Suprapubic skin (tissue), 4 donors: ENCODE data around the gene HSPA1A.

Experiments used
- EP300 ChIP-seq: sonication (generic); formaldehyde crosslinking; IDR thresholded peaks from one replicate; pipeline ENCODE4 v1.6.1; 2017; ENCODE audit warnings: antibody characterized with exemption
- POLR2A ChIP-seq, 2 donors: fragments of 450-650 bp; IDR thresholded peaks; one replicate each; pipeline ENCODE4 v1.6.1; 2017; ENCODE audit warnings: antibody characterized with exemption in 2 of 2, mild to moderate bottlenecking in 2 of 2, moderate library complexity in 2 of 2
- POLR2AphosphoS5 ChIP-seq, 3 donors: sonication (generic); formaldehyde crosslinking; IDR thresholded peaks; one replicate each; pipeline ENCODE4 v1.6.1; 2017; ENCODE audit warnings: antibody characterized with exemption in 3 of 3
- TF ChIP-seq, protein P1 (sequence below), 2 donors: fragments of 200-600 bp in 1 of 2; fragments of 450-650 bp in 1 of 2; sonication (generic) in 1 of 2; IDR thresholded peaks; one replicate each; pipeline ENCODE4 v1.5.1; 2016 to 2019; ENCODE audit warnings: antibody characterized with exemption in 2 of 2, mild to moderate bottlenecking in 1 of 2, moderate library complexity in 1 of 2

DNA sequence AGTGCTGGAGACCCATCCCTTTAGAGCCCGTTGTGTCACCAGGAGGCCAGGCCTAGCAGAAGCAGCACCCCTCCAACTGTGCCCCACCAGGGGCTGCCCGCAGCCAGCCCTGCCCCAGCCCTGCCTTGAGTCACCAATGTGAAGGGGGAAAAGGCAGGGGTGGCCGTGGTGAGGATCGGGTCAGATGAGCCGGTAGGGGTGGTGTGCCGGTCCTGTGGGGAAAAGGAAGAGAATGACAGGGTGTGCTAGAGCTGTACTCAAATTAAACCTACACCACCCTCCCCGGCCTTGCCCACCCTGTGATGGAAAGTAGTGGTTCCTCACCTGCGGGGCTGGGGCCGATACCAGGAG is 49.8 kb upstream of the HSPA1A start:
- TF ChIP-seq, protein P1, sequence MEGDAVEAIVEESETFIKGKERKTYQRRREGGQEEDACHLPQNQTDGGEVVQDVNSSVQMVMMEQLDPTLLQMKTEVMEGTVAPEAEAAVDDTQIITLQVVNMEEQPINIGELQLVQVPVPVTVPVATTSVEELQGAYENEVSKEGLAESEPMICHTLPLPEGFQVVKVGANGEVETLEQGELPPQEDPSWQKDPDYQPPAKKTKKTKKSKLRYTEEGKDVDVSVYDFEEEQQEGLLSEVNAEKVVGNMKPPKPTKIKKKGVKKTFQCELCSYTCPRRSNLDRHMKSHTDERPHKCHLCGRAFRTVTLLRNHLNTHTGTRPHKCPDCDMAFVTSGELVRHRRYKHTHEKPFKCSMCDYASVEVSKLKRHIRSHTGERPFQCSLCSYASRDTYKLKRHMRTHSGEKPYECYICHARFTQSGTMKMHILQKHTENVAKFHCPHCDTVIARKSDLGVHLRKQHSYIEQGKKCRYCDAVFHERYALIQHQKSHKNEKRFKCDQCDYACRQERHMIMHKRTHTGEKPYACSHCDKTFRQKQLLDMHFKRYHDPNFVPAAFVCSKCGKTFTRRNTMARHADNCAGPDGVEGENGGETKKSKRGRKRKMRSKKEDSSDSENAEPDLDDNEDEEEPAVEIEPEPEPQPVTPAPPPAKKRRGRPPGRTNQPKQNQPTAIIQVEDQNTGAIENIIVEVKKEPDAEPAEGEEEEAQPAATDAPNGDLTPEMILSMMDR (IDR thresholded peaks at IDR 0.05), result no peak
- TF ChIP-seq POLR2AphosphoS5 (IDR thresholded peaks at IDR 0.05) (no peak), POLR2A (IDR thresholded peaks at IDR 0.05) (no peak), EP300 (no peak)
